HEK293 (cell line): ENCODE measurements around the gene PROK1.

ENCODE experiments used
- KLF10 ChIP-seq: fragments of 450-650 bp; IDR thresholded peaks from 2 replicates; pipeline ENCODE4 v1.5.1; 2018; ENCODE audit warnings: missing biosample characterization, mild to moderate bottlenecking, missing genetic modification characterization
- KLF8 ChIP-seq: fragments of 450-650 bp; formaldehyde crosslinking; IDR thresholded peaks from 2 replicates; pipeline ENCODE4 v1.5.1; 2016; ENCODE audit warnings: missing biosample characterization, missing genetic modification characterization
- SCRT2 ChIP-seq: fragments of 450-650 bp; formaldehyde crosslinking; IDR thresholded peaks from 2 replicates; pipeline ENCODE4 v1.5.1; 2016; ENCODE audit warnings: missing biosample characterization, missing genetic modification characterization
- SP2 ChIP-seq: fragments of 450-650 bp; formaldehyde crosslinking; IDR thresholded peaks from 2 replicates; pipeline ENCODE4 v1.5.1; 2016; ENCODE audit warnings: missing biosample characterization, missing genetic modification characterization
- SP7 ChIP-seq: fragments of 450-650 bp; formaldehyde crosslinking; IDR thresholded peaks from 2 replicates; pipeline ENCODE4 v1.5.1; 2016; ENCODE audit warnings: missing biosample characterization, missing genetic modification characterization
- YY1 ChIP-seq: fragments of 450-650 bp; formaldehyde crosslinking; IDR thresholded peaks from 2 replicates; pipeline ENCODE4 v1.5.1; 2018; ENCODE audit warnings: missing biosample characterization, missing genetic modification characterization
- ZBTB48 ChIP-seq: fragments of 450-650 bp; formaldehyde crosslinking; IDR thresholded peaks from 2 replicates; pipeline ENCODE4 v1.5.1; 2016; ENCODE audit warnings: missing biosample characterization, missing genetic modification characterization
- ZBTB8A ChIP-seq: fragments of 450-650 bp; formaldehyde crosslinking; IDR thresholded peaks from 2 replicates; pipeline ENCODE4 v1.5.1; 2016; ENCODE audit warnings: missing biosample characterization, missing genetic modification characterization
- ZFP69B ChIP-seq: fragments of 450-650 bp; formaldehyde crosslinking; IDR thresholded peaks from 2 replicates; pipeline ENCODE4 v1.5.1; 2016; ENCODE audit warnings: missing biosample characterization, missing genetic modification characterization
- ZIC2 ChIP-seq: fragments of 450-650 bp; formaldehyde crosslinking; IDR thresholded peaks from 2 replicates; pipeline ENCODE4 v1.5.1; 2016; ENCODE audit warnings: missing biosample characterization, missing genetic modification characterization
- ZNF10 ChIP-seq: fragments of 450-650 bp; formaldehyde crosslinking; IDR thresholded peaks from 2 replicates; pipeline ENCODE4 v1.5.1; 2017; ENCODE audit warnings: missing biosample characterization, missing genetic modification characterization
- ZNF114 ChIP-seq: fragments of 450-650 bp; formaldehyde crosslinking; IDR thresholded peaks from 2 replicates; pipeline ENCODE4 v1.5.0; 2017; ENCODE audit warnings: missing biosample characterization, missing genetic modification characterization
- ZNF132 ChIP-seq: fragments of 450-650 bp; formaldehyde crosslinking; IDR thresholded peaks from 2 replicates; pipeline ENCODE4 v1.5.1; 2017; ENCODE audit warnings: missing biosample characterization, missing genetic modification characterization, borderline replicate concordance
- ZNF138 ChIP-seq: fragments of 450-650 bp; formaldehyde crosslinking; IDR thresholded peaks from 2 replicates; pipeline ENCODE4 v1.5.1; 2016; ENCODE audit warnings: missing biosample characterization, missing genetic modification characterization, borderline replicate concordance
- ZNF350 ChIP-seq: fragments of 450-650 bp; formaldehyde crosslinking; IDR thresholded peaks from 2 replicates; pipeline ENCODE4 v1.5.0; 2017; ENCODE audit warnings: missing biosample characterization, mild to moderate bottlenecking, missing genetic modification characterization
- ZNF548 ChIP-seq: fragments of 450-650 bp; formaldehyde crosslinking; IDR thresholded peaks from 2 replicates; pipeline ENCODE4 v1.5.1; 2016; ENCODE audit warnings: missing biosample characterization, missing genetic modification characterization
- ZNF600 ChIP-seq: fragments of 450-650 bp; formaldehyde crosslinking; IDR thresholded peaks from 2 replicates; pipeline ENCODE4 v1.5.1; 2016; ENCODE audit warnings: missing biosample characterization, missing genetic modification characterization
- ZNF747 ChIP-seq: fragments of 450-650 bp; formaldehyde crosslinking; IDR thresholded peaks from 2 replicates; pipeline ENCODE4 v1.5.1; 2016; ENCODE audit warnings: missing biosample characterization, missing genetic modification characterization
- TF ChIP-seq, protein P1 (sequence below): fragments of 450-650 bp; formaldehyde crosslinking; IDR thresholded peaks from 2 replicates; pipeline ENCODE4 v1.5.1; 2016; ENCODE audit warnings: missing biosample characterization, missing genetic modification characterization
- TF ChIP-seq, protein P2 (sequence below): fragments of 450-650 bp; formaldehyde crosslinking; IDR thresholded peaks from 2 replicates; pipeline ENCODE4 v1.5.1; 2016; ENCODE audit warnings: missing biosample characterization, missing genetic modification characterization
- TF ChIP-seq, protein P3 (sequence below): fragments of 450-650 bp; formaldehyde crosslinking; IDR thresholded peaks from 2 replicates; pipeline ENCODE4 v1.5.1; 2016; ENCODE audit warnings: missing biosample characterization, missing genetic modification characterization
- TF ChIP-seq, protein P4 (sequence below): fragments of 450-650 bp; IDR thresholded peaks from 2 replicates; pipeline ENCODE4 v1.5.1; 2018; ENCODE audit warnings: missing biosample characterization, missing genetic modification characterization
- TF ChIP-seq, protein P5 (sequence below): fragments of 450-650 bp; formaldehyde crosslinking; IDR thresholded peaks from 2 replicates; pipeline ENCODE4 v1.5.1; 2016; ENCODE audit warnings: missing biosample characterization, missing genetic modification characterization

Gene PROK1

DNA sequence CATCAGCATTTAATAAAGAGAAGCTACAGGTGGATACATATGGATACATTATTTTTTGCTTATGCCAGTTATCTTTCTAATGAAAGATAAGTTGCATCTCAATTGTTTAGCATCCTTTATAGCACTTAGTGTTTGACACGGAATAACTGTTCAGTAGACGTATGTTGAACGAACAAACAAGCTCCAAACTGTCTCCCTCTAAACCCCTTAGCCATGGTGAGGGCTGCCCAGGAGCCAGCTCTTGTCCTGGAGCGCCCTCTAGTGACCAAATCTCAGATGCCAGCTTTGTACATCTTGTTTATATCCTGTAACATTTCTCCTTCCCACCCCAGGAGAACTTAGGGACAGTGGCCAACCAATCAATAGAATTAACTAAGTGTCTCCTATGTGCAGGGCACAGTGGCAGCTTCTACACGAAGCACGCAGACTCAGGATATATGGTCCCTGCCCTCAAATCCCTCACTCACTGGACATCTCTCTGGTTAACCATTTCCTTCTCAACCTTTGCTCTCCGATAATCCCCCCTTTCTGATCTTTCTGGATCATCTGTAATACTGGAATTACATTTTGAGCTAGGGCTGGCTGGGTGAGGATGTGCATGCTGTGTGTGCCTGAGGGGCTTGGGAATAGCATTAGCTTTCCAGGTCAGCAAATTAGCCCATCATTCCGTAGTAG, 45.1 kb downstream of the PROK1 start (continued):
- TF ChIP-seq SCRT2 (tag by site-specific recombination) (peak; percentile 97), KLF10 (no peak), ZNF114 (tag by site-specific recombination) (no peak), SP7 (tag by site-specific recombination) (0 out of 2 replicates have a peak, but pooled peaks have one; percentile 21), ZNF138 (tag by site-specific recombination) (no peak), ZNF600 (tag by site-specific recombination) (no peak), ZNF132 (tag by site-specific recombination) (no peak), ZIC2 (no peak), ZBTB48 (tag by site-specific recombination) (peak; percentile 95), ZNF747 (no peak), ZNF548 (tag by site-specific recombination) (no peak), ZFP69B (tag by site-specific recombination) (no peak), ZNF350 (tag by site-specific recombination) (no peak), YY1 (no peak), ZNF10 (0 out of 2 replicates have a peak, but pooled peaks have one; percentile 37), SP2 (no peak), ZBTB8A (no peak), KLF8 (tag by site-specific recombination) (no peak)
- TF ChIP-seq, protein P1, sequence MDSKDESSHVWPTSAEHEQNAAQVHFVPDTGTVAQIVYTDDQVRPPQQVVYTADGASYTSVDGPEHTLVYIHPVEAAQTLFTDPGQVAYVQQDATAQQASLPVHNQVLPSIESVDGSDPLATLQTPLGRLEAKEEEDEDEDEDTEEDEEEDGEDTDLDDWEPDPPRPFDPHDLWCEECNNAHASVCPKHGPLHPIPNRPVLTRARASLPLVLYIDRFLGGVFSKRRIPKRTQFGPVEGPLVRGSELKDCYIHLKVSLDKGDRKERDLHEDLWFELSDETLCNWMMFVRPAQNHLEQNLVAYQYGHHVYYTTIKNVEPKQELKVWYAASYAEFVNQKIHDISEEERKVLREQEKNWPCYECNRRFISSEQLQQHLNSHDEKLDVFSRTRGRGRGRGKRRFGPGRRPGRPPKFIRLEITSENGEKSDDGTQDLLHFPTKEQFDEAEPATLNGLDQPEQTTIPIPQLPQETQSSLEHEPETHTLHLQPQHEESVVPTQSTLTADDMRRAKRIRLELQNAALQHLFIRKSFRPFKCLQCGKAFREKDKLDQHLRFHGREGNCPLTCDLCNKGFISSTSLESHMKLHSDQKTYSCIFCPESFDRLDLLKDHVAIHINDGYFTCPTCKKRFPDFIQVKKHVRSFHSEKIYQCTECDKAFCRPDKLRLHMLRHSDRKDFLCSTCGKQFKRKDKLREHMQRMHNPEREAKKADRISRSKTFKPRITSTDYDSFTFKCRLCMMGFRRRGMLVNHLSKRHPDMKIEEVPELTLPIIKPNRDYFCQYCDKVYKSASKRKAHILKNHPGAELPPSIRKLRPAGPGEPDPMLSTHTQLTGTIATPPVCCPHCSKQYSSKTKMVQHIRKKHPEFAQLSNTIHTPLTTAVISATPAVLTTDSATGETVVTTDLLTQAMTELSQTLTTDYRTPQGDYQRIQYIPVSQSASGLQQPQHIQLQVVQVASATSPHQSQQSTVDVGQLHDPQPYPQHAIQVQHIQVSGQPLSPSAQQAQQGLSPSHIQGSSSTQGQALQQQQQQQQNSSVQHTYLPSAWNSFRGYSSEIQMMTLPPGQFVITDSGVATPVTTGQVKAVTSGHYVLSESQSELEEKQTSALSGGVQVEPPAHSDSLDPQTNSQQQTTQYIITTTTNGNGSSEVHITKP (tag by site-specific recombination), result peak; percentile 89
- TF ChIP-seq, protein P2, sequence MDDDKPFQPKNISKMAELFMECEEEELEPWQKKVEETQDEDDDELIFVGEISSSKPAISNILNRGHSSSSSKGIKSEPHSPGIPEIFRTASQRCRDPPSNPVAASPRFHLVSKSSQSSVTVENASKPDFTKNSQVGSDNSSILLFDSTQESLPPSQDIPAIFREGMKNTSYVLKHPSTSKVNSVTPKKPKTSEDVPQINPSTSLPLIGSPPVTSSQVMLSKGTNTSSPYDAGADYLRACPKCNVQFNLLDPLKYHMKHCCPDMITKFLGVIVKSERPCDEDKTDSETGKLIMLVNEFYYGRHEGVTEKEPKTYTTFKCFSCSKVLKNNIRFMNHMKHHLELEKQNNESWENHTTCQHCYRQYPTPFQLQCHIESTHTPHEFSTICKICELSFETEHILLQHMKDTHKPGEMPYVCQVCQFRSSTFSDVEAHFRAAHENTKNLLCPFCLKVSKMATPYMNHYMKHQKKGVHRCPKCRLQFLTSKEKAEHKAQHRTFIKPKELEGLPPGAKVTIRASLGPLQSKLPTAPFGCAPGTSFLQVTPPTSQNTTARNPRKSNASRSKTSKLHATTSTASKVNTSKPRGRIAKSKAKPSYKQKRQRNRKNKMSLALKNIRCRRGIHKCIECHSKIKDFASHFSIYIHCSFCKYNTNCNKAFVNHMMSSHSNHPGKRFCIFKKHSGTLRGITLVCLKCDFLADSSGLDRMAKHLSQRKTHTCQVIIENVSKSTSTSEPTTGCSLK (tag by site-specific recombination), result no peak
- TF ChIP-seq, protein P3, sequence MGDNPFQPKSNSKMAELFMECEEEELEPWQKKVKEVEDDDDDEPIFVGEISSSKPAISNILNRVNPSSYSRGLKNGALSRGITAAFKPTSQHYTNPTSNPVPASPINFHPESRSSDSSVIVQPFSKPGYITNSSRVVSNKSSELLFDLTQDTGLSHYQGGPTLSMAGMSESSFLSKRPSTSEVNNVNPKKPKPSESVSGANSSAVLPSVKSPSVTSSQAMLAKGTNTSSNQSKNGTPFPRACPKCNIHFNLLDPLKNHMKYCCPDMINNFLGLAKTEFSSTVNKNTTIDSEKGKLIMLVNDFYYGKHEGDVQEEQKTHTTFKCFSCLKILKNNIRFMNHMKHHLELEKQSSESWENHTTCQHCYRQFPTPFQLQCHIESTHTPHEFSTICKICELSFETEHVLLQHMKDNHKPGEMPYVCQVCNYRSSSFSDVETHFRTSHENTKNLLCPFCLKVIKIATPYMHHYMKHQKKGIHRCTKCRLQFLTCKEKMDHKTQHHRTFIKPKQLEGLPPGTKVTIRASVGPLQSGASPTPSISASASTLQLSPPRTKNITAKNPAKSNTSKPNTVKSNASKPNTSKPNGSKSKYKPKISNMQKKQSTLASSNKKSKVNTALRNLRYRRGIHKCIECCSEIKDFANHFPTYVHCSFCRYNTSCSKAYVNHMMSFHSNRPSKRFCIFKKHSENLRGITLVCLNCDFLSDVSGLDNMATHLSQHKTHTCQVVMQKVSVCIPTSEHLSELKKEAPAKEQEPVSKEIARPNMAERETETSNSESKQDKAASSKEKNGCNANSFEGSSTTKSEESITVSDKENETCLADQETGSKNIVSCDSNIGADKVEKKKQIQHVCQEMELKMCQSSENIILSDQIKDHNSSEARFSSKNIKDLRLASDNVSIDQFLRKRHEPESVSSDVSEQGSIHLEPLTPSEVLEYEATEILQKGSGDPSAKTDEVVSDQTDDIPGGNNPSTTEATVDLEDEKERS, result no peak
- TF ChIP-seq, protein P4, sequence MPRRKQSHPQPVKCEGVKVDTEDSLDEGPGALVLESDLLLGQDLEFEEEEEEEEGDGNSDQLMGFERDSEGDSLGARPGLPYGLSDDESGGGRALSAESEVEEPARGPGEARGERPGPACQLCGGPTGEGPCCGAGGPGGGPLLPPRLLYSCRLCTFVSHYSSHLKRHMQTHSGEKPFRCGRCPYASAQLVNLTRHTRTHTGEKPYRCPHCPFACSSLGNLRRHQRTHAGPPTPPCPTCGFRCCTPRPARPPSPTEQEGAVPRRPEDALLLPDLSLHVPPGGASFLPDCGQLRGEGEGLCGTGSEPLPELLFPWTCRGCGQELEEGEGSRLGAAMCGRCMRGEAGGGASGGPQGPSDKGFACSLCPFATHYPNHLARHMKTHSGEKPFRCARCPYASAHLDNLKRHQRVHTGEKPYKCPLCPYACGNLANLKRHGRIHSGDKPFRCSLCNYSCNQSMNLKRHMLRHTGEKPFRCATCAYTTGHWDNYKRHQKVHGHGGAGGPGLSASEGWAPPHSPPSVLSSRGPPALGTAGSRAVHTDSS (tag by site-specific recombination), result no peak
- TF ChIP-seq, protein P5, sequence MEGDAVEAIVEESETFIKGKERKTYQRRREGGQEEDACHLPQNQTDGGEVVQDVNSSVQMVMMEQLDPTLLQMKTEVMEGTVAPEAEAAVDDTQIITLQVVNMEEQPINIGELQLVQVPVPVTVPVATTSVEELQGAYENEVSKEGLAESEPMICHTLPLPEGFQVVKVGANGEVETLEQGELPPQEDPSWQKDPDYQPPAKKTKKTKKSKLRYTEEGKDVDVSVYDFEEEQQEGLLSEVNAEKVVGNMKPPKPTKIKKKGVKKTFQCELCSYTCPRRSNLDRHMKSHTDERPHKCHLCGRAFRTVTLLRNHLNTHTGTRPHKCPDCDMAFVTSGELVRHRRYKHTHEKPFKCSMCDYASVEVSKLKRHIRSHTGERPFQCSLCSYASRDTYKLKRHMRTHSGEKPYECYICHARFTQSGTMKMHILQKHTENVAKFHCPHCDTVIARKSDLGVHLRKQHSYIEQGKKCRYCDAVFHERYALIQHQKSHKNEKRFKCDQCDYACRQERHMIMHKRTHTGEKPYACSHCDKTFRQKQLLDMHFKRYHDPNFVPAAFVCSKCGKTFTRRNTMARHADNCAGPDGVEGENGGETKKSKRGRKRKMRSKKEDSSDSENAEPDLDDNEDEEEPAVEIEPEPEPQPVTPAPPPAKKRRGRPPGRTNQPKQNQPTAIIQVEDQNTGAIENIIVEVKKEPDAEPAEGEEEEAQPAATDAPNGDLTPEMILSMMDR (tag by site-specific recombination), result peak; percentile 87
